Neural cell (in vitro differentiated cells): ENCODE data around the gene ZNF385C. TPM values are rescaled to one million over a fixed set of nuclear protein-coding genes. Genes with fewer than 3 reads are reported as not detected.

ENCODE experiments used
- H2AFZ ChIP-seq: fragments of 200-600, 300-800 bp; sonication (generic), shearing (Covaris generic); 2 replicates; pipeline ENCODE4 v1.6.0; 2014; ENCODE audit warnings: low read depth, mild to moderate bottlenecking, antibody characterized with exemption, low read length, moderate library complexity
- H3F3A ChIP-seq: fragments of 200-600 bp; shearing (Covaris generic); 2 replicates; pipeline ENCODE4 v1.6.1; 2016; ENCODE audit warnings: mild to moderate bottlenecking, moderate library complexity, mixed read lengths, antibody characterized with exemption, low read length; ENCODE audit not compliant: insufficient read depth, poor library complexity, severe bottlenecking
- H3K27ac ChIP-seq: fragments of 200-600, 300-800 bp; sonication (generic), shearing (Covaris generic); 2 replicates; pipeline ENCODE4 v1.5.1; 2014; ENCODE audit warnings: mild to moderate bottlenecking, low read length, moderate library complexity
- H3K27me3 ChIP-seq: fragments of 300-800, 200-600 bp; sonication (generic), shearing (Covaris generic); 2 replicates; pipeline ENCODE4 v1.6.0; 2014; ENCODE audit warnings: mild to moderate bottlenecking, low read depth, low read length, moderate library complexity; ENCODE audit not compliant: insufficient read depth
- H3K36me3 ChIP-seq: fragments of 300-800, 200-600 bp; sonication (generic), shearing (Covaris generic); 2 replicates; pipeline ENCODE4 v1.5.1; 2014; ENCODE audit warnings: mild to moderate bottlenecking, antibody characterized with exemption, low read length, moderate library complexity; ENCODE audit not compliant: insufficient read depth
- H3K4me2 ChIP-seq: fragments of 300-800, 200-600 bp; sonication (generic), shearing (Covaris generic); 2 replicates; pipeline ENCODE4 v1.6.0; 2014; ENCODE audit warnings: mild to moderate bottlenecking, low read length
- H3K4me3 ChIP-seq: fragments of 300-800, 200-600 bp; sonication (generic), shearing (Covaris generic); 2 replicates; pipeline ENCODE4 v1.5.1; 2014; ENCODE audit warnings: mild to moderate bottlenecking, low read length, moderate library complexity
- H3K79me2 ChIP-seq: fragments of 200-600 bp; shearing (Covaris generic); replicated peaks from 2 replicates; pipeline ENCODE4 v1.6.0; 2014; ENCODE audit warnings: mild to moderate bottlenecking, low read length, moderate library complexity; ENCODE audit not compliant: insufficient read depth
- H3K9ac ChIP-seq: fragments of 300-800, 200-600 bp; sonication (generic), shearing (Covaris generic); 2 replicates; pipeline ENCODE4 v1.6.1; 2016; ENCODE audit warnings: mild to moderate bottlenecking, low read length, mixed read lengths
- H3K9me2 ChIP-seq: fragments of 200-600 bp; shearing (Covaris generic); 2 replicates; pipeline ENCODE4 v1.6.1; 2016; ENCODE audit warnings: mild to moderate bottlenecking, low read length, mixed read lengths; ENCODE audit not compliant: insufficient read depth
- H3K9me3 ChIP-seq: fragments of 200-600, 300-800 bp; sonication (generic), shearing (Covaris generic); 2 replicates; pipeline ENCODE4 v1.6.1; 2016; ENCODE audit warnings: mild to moderate bottlenecking, mixed run types, low read length, moderate library complexity, mixed read lengths
- H4K20me1 ChIP-seq: fragments of 200-600 bp; shearing (Covaris generic); 2 replicates; pipeline ENCODE4 v1.6.1; 2016; ENCODE audit warnings: mild to moderate bottlenecking, mixed run types; ENCODE audit not compliant: insufficient read depth
- CTCF ChIP-seq: fragments of 450-650 bp; IDR thresholded peaks from 2 replicates; pipeline ENCODE4 v1.5.1; 2014; ENCODE audit warnings: antibody characterized with exemption, mild to moderate bottlenecking, moderate library complexity; ENCODE audit not compliant: poor library complexity, severe bottlenecking
- EP300 ChIP-seq: fragments of 450-650 bp; conservative IDR thresholded peaks from 2 replicates; pipeline ENCODE4 v1.6.1; 2014; ENCODE audit warnings: antibody characterized with exemption, mild to moderate bottlenecking, moderate library complexity; ENCODE audit not compliant: poor library complexity, severe bottlenecking
- EZH2 ChIP-seq: fragments of 200-600, 300-800 bp; shearing (Covaris generic), sonication (generic); IDR thresholded peaks from 2 replicates; pipeline ENCODE4 v1.6.1; 2014; ENCODE audit warnings: antibody characterized with exemption, low read length, borderline replicate concordance, mild to moderate bottlenecking; ENCODE audit not compliant: insufficient read depth, poor library complexity, severe bottlenecking
- POLR2AphosphoS5 ChIP-seq: IDR thresholded peaks from 2 replicates; pipeline ENCODE4 v1.6.1; 2012
- RAD21 ChIP-seq: fragments of 450-650 bp; conservative IDR thresholded peaks from 2 replicates; pipeline ENCODE4 v1.6.1; 2014; ENCODE audit warnings: antibody characterized with exemption, mild to moderate bottlenecking, moderate library complexity
- REST ChIP-seq: IDR thresholded peaks from 2 replicates; pipeline ENCODE4 v1.6.1; 2012; ENCODE audit warnings: borderline replicate concordance
- SMC3 ChIP-seq: fragments of 450-650 bp; conservative IDR thresholded peaks from 2 replicates; pipeline ENCODE4 v1.6.1; 2014; ENCODE audit warnings: antibody characterized with exemption, mild to moderate bottlenecking, moderate library complexity; ENCODE audit not compliant: poor library complexity
- TAF1 ChIP-seq: IDR thresholded peaks from 2 replicates; pipeline ENCODE4 v1.6.1; 2012; ENCODE audit warnings: low read depth
- polyA plus RNA-seq: library from polyadenylated mRNA; depleted of rRNA; stranded (reverse); fragments of >200 nt; gene quantifications from 2 replicates; pipeline ENCODE4 v1.2.3, GENCODE V29; 2014

Gene ZNF385C
- polyA plus RNA-seq, 1 donor from 2014 or later, result 0.69 TPM

GRCh38 chr17:42090964-42091790 lies 7.1 kb downstream of the ZNF385C start:
- Histone ChIP-seq H3K79me2 (no peaks in the 10 kb centered on the region), H3K9me3 (no peaks in the 10 kb centered on the region), H2AFZ (no peak overlapping the region), H3K27ac (no peak overlapping the region), H3F3A (no peaks in the 10 kb centered on the region), H3K9ac (no peak overlapping the region), H3K36me3 (no peaks in the 10 kb centered on the region), H3K9me2 (no peaks in the 10 kb centered on the region), H3K4me3 (no peak overlapping the region), H3K4me2 (no peak overlapping the region), H4K20me1 (no peaks in the 10 kb centered on the region), H3K27me3 (no peaks in the 10 kb centered on the region)
- TF ChIP-seq EP300 (no peak), RAD21 (no peak), TAF1 (no peak), EZH2 (no peak), POLR2AphosphoS5 (no peak), SMC3 (no peak), CTCF (no peak)

- no peak overlapping the region for H2AFZ ChIP-seq
- no peaks in the 10 kb centered on the region for H3K27me3 ChIP-seq
- H3K9me2 ChIP-seq, result no peaks in the 10 kb centered on the region
- no peaks in the 10 kb centered on the region for H3K36me3 ChIP-seq
- no peaks in the 10 kb centered on the region for H3F3A ChIP-seq
- H3K9me3 ChIP-seq, result no peaks in the 10 kb centered on the region
- H3K4me2 ChIP-seq, result no peak overlapping the region
- no peak overlapping the region for H3K27ac ChIP-seq
- H3K4me3 ChIP-seq, result no peak overlapping the region
- H3K79me2 ChIP-seq, result no peaks in the 10 kb centered on the region
- no peak overlapping the region for H3K9ac ChIP-seq
- no peaks in the 10 kb centered on the region for H4K20me1 ChIP-seq
- TF ChIP-seq REST (no peak), TAF1 (no peak), POLR2AphosphoS5 (no peak), RAD21 (no peak), EZH2 (no peak), CTCF (no peak), SMC3 (no peak), EP300 (no peak)
Observed at GRCh38 chr17:42088736-42089135, 9.5 kb downstream of the ZNF385C start.
